Fibroblast of gingiva (primary cell): ENCODE data around the gene CNN3.

Experiments
- DNase-seq: peaks from one replicate; pipeline ENCODE4 v3.0.0-alpha.2; 2011; ENCODE audit warnings: low read depth

The CNN3 gene

GRCh38 chr1:94856004-94856403 is 70.9 kb downstream of the CNN3 start:
- DNase-seq = no peak

GRCh38 chr1:94855307-94855700 is 71.6 kb downstream of the CNN3 start:
- no peak for DNase-seq

GRCh38 chr1:94854458-94855306 is 72.2 kb downstream of the CNN3 start:
- DNase-seq = peak; percentile 82

- DNase-seq = no peak
Observed at GRCh38 chr1:94852788-94853187, 74.1 kb downstream of the CNN3 start.

GRCh38 chr1:94851571-94851970 is 75.3 kb downstream of the CNN3 start:
- no peak for DNase-seq
